ENCODE data around the gene SEC61A2. TPM values are rescaled to one million over a fixed set of nuclear protein-coding genes. Genes with fewer than 3 reads are reported as not detected.
"Not testable (repeated sequence)": the region's sequence is repeated elsewhere in the genome, so short reads cannot be mapped to it uniquely, and the experiment has no call there.

Gene SEC61A2
- total RNA-seq, 6 donors from 2014 or later = 3.2 to 9.3 (median 5.9) TPM

DNA sequence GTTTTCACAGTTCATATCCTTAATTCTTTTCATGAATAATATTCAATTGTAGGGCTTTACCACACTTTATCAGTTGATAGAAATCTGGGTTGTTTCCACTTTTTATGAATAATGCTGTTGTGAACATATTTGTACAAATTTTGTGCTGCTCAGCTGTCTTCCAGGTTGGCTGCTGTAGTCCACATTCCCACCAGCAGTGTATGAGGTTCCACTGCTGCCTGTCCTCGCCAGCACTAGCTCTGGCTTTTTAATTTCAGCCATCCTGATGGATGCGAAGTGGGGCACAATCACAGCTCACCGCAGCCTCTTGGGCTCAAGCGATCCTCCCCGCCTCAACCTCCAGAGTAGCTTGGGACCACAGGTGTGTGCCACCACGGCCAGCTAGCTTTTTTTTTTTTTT is 33.5 kb downstream of the SEC61A2 start:
- DNase-seq = no peak
- Histone ChIP-seq H3K36me3 (peaks cover 0 to 84% (median 49%) of the 10 kb centered on the region in 4 donors), H3K9me3 (no peaks in the 10 kb centered on the region), H3K4me1 (no peaks in the 10 kb centered on the region), H3K27ac (no peak overlapping the region), H3K4me3 (no peak overlapping the region), H3K27me3 (no peaks in the 10 kb centered on the region)
- 93 to 99% methylated on average over 6 of the region's 6 CpGs for WGBS, 2 donors
- TF ChIP-seq POLR2AphosphoS5 (IDR thresholded peaks at IDR 0.05) = no peak
- no peak for TF ChIP-seq POLR2A (IDR thresholded peaks at IDR 0.05)
- no peak for TF ChIP-seq EP300 (IDR thresholded peaks at IDR 0.05)
- no peak for ATAC-seq (ENCODE audit: low FRiP score in 2 of 2)

DNA sequence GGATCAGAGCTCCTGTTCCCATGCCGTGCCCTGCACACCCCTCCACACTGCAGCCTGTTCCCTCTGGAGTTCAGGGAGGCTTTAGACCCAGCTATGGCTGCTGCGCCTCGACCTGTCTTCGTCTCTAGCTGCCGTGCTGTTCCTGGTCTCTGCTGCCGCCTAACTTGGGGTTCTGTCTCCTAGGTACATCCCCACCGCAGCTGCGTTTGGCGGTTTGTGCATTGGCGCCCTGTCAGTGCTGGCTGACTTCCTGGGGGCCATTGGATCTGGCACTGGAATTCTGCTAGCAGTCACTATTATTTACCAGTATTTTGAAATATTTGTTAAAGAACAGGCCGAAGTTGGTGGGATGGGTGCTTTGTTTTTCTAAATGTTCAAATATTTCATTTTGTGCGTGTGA is 34.6 kb downstream of the SEC61A2 start:
- WGBS, 2 donors = 93 to 94% methylated on average over 11 to 12 of the region's 12 CpGs
- Histone ChIP-seq H3K4me1 (no peaks in the 10 kb centered on the region), H3K36me3 (peaks cover 0 to 86% (median 55%) of the 10 kb centered on the region in 4 donors), H3K27ac (no peak overlapping the region), H3K9me3 (no peaks in the 10 kb centered on the region), H3K4me3 (no peak overlapping the region), H3K27me3 (no peaks in the 10 kb centered on the region)
- no peak for TF ChIP-seq EP300 (IDR thresholded peaks at IDR 0.05)
- TF ChIP-seq POLR2A (IDR thresholded peaks at IDR 0.05) = no peak
- no peak for TF ChIP-seq POLR2AphosphoS5 (IDR thresholded peaks at IDR 0.05)
- TF ChIP-seq, protein P1, sequence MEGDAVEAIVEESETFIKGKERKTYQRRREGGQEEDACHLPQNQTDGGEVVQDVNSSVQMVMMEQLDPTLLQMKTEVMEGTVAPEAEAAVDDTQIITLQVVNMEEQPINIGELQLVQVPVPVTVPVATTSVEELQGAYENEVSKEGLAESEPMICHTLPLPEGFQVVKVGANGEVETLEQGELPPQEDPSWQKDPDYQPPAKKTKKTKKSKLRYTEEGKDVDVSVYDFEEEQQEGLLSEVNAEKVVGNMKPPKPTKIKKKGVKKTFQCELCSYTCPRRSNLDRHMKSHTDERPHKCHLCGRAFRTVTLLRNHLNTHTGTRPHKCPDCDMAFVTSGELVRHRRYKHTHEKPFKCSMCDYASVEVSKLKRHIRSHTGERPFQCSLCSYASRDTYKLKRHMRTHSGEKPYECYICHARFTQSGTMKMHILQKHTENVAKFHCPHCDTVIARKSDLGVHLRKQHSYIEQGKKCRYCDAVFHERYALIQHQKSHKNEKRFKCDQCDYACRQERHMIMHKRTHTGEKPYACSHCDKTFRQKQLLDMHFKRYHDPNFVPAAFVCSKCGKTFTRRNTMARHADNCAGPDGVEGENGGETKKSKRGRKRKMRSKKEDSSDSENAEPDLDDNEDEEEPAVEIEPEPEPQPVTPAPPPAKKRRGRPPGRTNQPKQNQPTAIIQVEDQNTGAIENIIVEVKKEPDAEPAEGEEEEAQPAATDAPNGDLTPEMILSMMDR (IDR thresholded peaks at IDR 0.05) = no peak
- DNase-seq (no peak), ATAC-seq (ENCODE audit: low FRiP score in 2 of 2) (no peak)

DNA sequence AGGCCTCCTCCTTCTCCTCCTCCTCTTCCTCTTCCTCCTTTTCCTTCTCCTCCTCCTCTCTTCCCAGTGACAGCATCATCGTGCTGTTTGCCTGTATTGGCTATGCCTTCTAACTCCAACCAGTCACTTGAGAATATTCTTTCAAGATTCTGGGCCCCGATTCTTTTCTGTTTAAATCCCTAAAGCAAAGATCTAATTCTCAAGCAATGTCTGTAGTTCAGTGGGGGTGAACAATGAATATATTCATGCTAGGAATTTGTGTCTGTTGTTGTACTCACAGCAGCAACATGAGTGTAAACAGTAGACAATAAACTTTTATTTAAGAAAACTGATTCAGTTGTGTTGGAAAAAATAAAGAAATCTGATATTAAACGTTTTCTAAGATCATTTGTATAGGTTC is 35.6 kb downstream of the SEC61A2 start:
- Histone ChIP-seq H3K4me1 (no peaks in the 10 kb centered on the region), H3K27ac (no peak overlapping the region), H3K36me3 (peaks cover 4 to 89% (median 64%) of the 10 kb centered on the region in 4 donors), H3K9me3 (no peaks in the 10 kb centered on the region), H3K27me3 (no peaks in the 10 kb centered on the region), H3K4me3 (no peak overlapping the region)
- 83 to 89% methylated on average over 3 of the region's 3 CpGs for WGBS, 2 donors
- TF ChIP-seq EP300 (IDR thresholded peaks at IDR 0.05) (no peak), POLR2AphosphoS5 (IDR thresholded peaks at IDR 0.05) (no peak), POLR2A (IDR thresholded peaks at IDR 0.05) (no peak)
- TF ChIP-seq, protein P1 (IDR thresholded peaks at IDR 0.05) = no peak
- ATAC-seq (ENCODE audit: low FRiP score in 2 of 2) = no peak
- no peak for DNase-seq

DNA sequence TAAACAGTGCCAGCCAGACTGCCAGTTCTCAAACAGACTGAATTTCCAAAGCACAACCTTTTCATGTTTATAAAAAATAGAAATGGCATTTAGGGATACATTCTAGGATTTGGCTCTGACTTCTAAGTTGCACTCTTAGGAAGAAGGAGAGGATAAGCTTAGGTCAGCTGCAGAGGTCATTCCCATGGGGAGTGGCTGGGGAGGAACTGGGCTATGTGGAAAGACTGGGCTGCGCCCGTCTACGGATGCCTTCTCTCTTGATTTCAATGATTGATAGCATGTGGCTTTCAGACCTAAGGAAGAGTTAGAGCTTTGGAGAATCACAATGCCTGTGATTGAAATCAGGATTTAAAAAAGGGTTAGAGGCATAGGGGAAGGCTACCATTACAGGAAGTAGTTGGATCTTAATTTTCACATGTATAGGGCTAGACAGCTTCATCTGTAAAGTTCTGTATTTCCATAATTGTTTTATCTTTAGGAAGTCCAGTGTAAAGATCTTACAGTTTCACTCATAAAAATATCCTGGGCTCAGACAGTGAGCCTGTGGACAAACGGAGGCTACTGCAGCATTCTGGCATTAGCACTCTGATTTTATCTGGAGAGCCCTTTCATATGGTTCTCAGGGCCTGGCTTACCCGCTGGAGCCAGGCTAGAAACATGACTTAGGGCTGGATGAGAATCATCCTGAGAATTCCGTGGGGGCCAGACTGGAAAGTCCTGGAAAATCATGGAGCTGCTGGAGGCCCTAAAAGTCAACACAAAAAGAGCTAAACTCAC is 36.7 kb downstream of the SEC61A2 start:
- 87 to 88% methylated on average over 6 of the region's 6 CpGs for WGBS, 2 donors

DNA sequence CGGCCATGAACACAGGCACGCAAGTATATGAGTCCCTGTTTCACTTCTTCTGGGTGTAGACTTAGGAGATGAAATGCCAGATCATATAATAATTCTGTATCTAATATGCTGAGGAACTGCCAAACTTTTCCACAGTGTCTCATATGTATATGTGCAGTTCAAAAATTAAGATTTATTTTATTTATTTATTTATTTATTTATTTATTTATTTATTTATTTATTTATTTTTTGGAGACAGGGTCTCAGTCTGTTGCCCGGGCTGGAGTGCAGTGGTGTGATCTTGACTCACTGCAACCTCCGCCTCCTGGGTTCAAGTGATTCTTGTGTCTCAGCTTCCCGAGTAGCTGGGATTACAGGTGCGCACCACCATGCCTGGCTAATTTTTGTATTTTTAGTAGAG is 42.0 kb downstream of the SEC61A2 start:
- H3K9me3 ChIP-seq; H3K4me1 ChIP-seq; H3K4me3 ChIP-seq; DNase-seq; H3K27me3 ChIP-seq; H3K27ac ChIP-seq; ATAC-seq (ENCODE audit: low FRiP score in 2 of 2): not testable (repeated sequence)
- H3K36me3 ChIP-seq = peaks cover 17 to 99% (median 82%) of the 10 kb centered on the region in 4 donors
- 90 to 99% methylated on average over 6 of the region's 6 CpGs for WGBS, 2 donors

More for the DNA sequence above, 36.7 kb downstream of the SEC61A2 start:
- Histone ChIP-seq H3K27ac (no peak overlapping the region), H3K36me3 (peaks cover 10 to 94% (median 66%) of the 10 kb centered on the region in 4 donors), H3K9me3 (no peaks in the 10 kb centered on the region), H3K4me1 (no peaks in the 10 kb centered on the region), H3K27me3 (no peaks in the 10 kb centered on the region), H3K4me3 (no peak overlapping the region)
- TF ChIP-seq POLR2AphosphoS5 (IDR thresholded peaks at IDR 0.05) = no peak
- TF ChIP-seq POLR2A (IDR thresholded peaks at IDR 0.05) = no peak
- TF ChIP-seq, protein P1 (IDR thresholded peaks at IDR 0.05) = no peak
- TF ChIP-seq EP300 (IDR thresholded peaks at IDR 0.05) = no peak
- no peak for DNase-seq
- no peak for ATAC-seq (ENCODE audit: low FRiP score in 2 of 2)

DNA sequence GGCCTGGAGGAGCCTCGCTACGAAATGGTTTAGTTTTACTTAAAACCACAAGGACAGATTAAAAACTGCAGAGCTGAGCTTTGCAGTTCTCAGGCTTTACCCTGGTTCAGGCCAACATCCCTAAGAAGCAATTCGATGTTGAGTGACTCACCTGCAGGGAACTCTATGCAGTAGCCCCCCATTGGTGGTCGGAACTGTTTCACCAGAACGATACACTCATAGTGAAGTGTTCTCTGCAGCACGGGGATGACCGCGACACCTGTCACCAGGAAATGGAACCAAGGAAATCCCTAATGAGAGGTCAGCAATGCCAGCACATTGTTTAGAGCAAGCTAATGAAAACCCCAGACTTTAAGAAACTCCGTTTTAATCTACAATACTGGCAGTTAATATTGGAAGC is 48.2 kb downstream of the SEC61A2 start:
- H3K27ac ChIP-seq = no peak overlapping the region
- H3K9me3 ChIP-seq = no peaks in the 10 kb centered on the region
- no peaks in the 10 kb centered on the region for H3K27me3 ChIP-seq
- peaks cover 0 to 4% (median 0%) of the 10 kb centered on the region in 4 donors for H3K4me1 ChIP-seq
- WGBS, 2 donors = 90% methylated on average over 9 of the region's 9 CpGs
- H3K4me3 ChIP-seq = no peak overlapping the region
- TF ChIP-seq POLR2AphosphoS5 (IDR thresholded peaks at IDR 0.05) (no peak), POLR2A (IDR thresholded peaks at IDR 0.05) (no peak), EP300 (IDR thresholded peaks at IDR 0.05) (no peak)
- ATAC-seq (ENCODE audit: low FRiP score in 2 of 2) (no peak), DNase-seq (no peak)
- peaks cover 11 to 98% (median 58%) of the 10 kb centered on the region in 4 donors for H3K36me3 ChIP-seq

All from upper lobe of left lung (tissue), 6 donors.